ENCODE results near the gene TPD52L3.

The TPD52L3 gene

DNA sequence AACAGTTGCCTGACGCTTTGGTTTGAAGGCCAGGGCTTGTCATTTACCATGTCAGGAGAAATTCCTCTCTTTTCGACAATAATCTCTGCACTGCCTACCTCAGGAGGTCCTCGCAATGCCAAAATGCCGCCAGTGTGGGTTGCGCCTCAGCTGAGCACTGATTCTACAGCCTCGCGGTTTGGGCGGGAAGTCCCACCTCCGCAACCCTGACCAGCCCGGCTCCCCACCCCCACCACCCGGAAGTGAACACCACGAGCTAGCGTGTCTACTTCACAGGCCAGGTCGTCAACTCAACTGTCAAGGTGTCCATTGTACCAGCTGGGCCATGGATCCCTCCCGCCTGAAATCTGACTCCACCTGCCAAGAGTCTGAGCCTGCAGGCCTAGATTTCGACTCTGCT, at the start of gene TPD52L3:
Gene TPD52L3 (plus strand): TSS at position 273 of the 400 bp plus-strand sequence. CDS start 221 bp downstream, outside the sequence.
- H3K36me3 Mint-ChIP-seq (ENCODE audit: low read depth): no peaks in the 10 kb centered on the region
- DNase-seq (ENCODE audit: low spot score): no peak
- no peaks in the 10 kb centered on the region for H3K4me1 Mint-ChIP-seq (ENCODE audit: low read depth)
- peaks cover 3% of the 10 kb centered on the region for H3K9me3 Mint-ChIP-seq
- no peak within 1 kb of the TSS for H3K27ac Mint-ChIP-seq
- H3K4me3 Mint-ChIP-seq: no peak within 1 kb of the TSS
- H3K27me3 Mint-ChIP-seq (ENCODE audit: low read depth): peaks cover 6% of the 10 kb centered on the region

DNA sequence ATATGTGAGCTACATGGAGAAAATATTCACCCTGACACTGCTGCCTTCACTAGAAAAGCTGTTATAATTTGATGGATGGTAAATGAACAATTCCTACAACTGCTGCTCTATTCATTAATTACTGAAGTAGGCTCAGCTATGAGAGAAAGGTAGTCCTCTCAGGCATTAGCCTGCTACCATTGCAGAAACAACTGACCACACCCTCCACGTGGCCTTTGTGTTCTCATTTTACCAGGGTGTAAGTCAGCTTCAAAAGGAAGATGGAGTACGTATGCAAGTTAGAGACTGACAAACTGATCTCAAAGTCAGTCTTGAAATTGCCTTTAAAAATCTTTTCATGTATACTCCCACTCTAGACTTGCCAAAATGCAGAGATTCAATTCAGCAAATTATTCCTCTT, 26.3 kb upstream of the TPD52L3 start:
- no peaks in the 10 kb centered on the region for H3K4me1 Mint-ChIP-seq (ENCODE audit: low read depth)
- H3K27ac Mint-ChIP-seq: no peak overlapping the region
- H3K4me3 Mint-ChIP-seq: no peak overlapping the region
- peaks cover 11% of the 10 kb centered on the region for H3K27me3 Mint-ChIP-seq (ENCODE audit: low read depth)
- DNase-seq (ENCODE audit: low spot score): no peak
- H3K36me3 Mint-ChIP-seq (ENCODE audit: low read depth): no peaks in the 10 kb centered on the region
- no peaks in the 10 kb centered on the region for H3K9me3 Mint-ChIP-seq

DNA sequence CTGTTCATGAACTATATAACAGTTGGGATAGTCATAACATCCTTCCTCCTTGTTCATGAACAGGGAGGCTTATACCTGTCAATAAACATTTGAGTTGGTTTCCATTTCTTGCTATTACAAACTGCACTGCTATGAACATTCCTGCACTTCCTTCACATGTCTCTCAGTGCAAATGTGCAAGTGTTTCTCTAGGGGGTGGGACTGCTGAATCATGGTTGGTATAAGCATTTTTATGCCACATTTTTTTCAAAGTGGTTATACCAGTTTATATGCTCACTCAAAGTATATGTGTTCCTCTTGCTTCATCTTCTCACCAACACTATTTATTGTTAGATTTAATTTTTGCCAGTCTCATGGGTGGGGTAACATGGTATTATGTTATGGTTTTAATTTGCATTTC, 25.8 kb upstream of the TPD52L3 start:
- Mint-ChIP-seq H3K27ac (no peak overlapping the region), H3K36me3 (ENCODE audit: low read depth) (no peaks in the 10 kb centered on the region), H3K9me3 (no peaks in the 10 kb centered on the region), H3K27me3 (ENCODE audit: low read depth) (peaks cover 12% of the 10 kb centered on the region), H3K4me1 (ENCODE audit: low read depth) (no peaks in the 10 kb centered on the region), H3K4me3 (no peak overlapping the region)
- DNase-seq (ENCODE audit: low spot score): no peak

DNA sequence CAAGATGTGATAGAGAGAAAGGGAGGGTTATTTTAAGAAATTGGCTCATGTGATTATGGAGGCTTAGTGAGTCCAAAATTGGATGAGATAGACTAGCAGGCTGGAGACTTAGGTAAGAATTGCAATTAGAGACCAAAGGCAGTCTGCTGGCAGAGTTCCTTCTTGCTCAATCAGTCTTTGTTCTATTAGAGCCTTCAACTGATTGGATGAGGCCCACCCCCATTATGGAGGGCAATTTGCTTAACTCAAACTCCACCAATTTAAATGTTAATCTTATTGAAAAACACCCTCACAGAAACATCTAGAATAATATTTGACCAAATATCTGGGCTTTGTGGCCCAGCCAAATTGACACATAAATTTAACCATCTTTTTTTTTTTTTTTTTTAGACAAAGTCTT, 23.9 kb upstream of the TPD52L3 start:
- Mint-ChIP-seq H3K27ac (no peak overlapping the region), H3K4me1 (ENCODE audit: low read depth) (no peaks in the 10 kb centered on the region), H3K36me3 (ENCODE audit: low read depth) (no peaks in the 10 kb centered on the region), H3K4me3 (no peak overlapping the region), H3K9me3 (no peaks in the 10 kb centered on the region), H3K27me3 (ENCODE audit: low read depth) (peaks cover 16% of the 10 kb centered on the region)
- no peak for DNase-seq (ENCODE audit: low spot score)

DNA sequence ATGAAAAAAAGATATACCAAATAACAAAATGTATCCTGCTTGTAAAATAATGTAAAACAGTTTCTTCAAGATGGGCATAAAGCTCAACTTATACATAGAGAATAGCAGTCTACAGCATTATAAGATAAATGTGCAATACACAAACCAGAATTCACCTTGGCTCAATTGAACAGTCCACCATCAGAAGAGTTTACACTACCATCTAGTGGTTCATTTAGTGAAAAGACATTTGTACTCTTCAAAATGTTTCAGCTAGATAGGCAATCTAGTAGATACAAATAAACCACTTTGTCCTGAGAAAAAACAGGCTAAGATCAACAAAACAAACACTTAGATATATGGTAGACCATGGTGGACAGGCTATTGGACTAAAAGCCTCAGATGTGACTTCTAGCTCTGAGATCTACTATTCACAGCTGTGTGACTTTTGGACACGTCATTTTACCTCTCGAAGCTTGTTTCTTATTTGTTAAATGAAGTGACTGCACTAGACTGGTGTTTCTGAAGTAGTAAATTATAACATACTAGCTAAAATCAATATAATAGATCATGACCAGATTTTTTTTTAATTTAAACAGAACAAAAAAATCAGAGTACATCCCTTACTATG, 22.1 kb upstream of the TPD52L3 start:
- peaks cover 13% of the 10 kb centered on the region for H3K27me3 Mint-ChIP-seq (ENCODE audit: low read depth)

DNA sequence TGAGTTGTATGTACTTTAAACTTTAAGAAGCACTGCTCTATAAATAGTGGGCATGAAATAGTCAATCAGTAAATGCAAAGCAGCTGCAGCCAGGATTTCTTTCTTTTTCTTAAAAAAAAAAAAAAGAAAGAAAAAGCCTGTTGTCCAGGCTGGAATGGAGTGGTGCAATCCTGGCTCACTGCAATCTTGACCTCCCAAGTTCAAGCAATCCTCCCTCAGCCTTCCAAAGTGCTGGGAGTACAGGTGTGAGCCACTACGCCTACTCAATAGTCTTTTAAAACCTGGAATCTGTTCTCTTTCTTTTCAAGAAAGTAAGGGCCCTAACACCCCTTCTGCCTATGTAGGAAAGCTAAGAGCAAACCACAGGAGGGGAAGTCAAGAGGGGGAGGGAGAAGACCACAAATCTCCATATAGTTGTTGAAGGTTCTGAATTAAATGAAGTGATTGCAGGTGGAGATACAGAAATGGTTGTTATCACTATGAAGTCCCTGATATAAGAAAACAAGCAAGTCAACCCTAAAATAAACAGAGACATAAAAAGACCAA, 20.6 kb upstream of the TPD52L3 start:
- Mint-ChIP-seq H3K27ac (no peak overlapping the region), H3K9me3 (no peaks in the 10 kb centered on the region), H3K4me1 (ENCODE audit: low read depth) (no peaks in the 10 kb centered on the region), H3K4me3 (no peak overlapping the region), H3K36me3 (ENCODE audit: low read depth) (no peaks in the 10 kb centered on the region), H3K27me3 (ENCODE audit: low read depth) (peaks cover 13% of the 10 kb centered on the region)
- no peak for DNase-seq (ENCODE audit: low spot score)

More for the DNA sequence above, 22.1 kb upstream of the TPD52L3 start:
- no peaks in the 10 kb centered on the region for H3K4me1 Mint-ChIP-seq (ENCODE audit: low read depth)
- H3K9me3 Mint-ChIP-seq: no peaks in the 10 kb centered on the region
- DNase-seq (ENCODE audit: low spot score): no peak
- H3K27ac Mint-ChIP-seq: no peak overlapping the region
- H3K4me3 Mint-ChIP-seq: no peak overlapping the region
- H3K36me3 Mint-ChIP-seq (ENCODE audit: low read depth): no peaks in the 10 kb centered on the region

DNA sequence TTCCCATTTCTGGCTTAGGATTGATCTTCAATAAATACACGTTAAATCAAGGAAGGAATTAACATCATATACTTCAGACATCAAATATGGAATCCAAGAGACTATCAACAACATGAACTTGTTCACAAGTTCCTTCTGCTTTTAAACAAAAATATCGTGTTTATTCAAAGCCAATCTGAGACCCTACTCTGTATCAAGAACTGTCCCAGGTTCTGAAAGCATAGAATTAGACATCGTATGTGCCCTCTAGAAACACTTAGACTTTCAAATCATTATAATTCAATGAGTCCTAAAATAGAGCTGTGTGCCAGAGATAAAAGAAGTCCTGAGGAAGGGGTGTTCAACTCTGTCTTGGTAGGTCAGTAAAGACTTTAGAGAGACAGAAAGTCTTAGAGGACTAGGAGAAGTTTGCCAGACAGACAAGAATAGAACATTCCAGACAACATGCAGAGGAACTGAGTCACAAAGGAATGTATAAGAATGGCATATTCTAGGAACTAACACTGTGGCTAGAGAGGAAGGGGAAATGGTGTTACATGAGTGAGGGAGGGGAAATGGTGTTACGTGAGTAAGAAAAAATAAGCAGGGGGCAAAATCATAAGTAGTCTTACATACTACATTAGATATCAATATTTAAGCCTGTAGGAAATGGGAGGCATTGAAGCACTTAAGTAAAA, 2.9 kb downstream of the TPD52L3 start:
- Mint-ChIP-seq H3K27me3 (ENCODE audit: low read depth) (peaks cover 8% of the 10 kb centered on the region), H3K9me3 (peaks cover 9% of the 10 kb centered on the region), H3K36me3 (ENCODE audit: low read depth) (no peaks in the 10 kb centered on the region), H3K4me1 (ENCODE audit: low read depth) (no peaks in the 10 kb centered on the region), H3K4me3 (no peak overlapping the region), H3K27ac (no peak overlapping the region)
- DNase-seq (ENCODE audit: low spot score): no peak

DNA sequence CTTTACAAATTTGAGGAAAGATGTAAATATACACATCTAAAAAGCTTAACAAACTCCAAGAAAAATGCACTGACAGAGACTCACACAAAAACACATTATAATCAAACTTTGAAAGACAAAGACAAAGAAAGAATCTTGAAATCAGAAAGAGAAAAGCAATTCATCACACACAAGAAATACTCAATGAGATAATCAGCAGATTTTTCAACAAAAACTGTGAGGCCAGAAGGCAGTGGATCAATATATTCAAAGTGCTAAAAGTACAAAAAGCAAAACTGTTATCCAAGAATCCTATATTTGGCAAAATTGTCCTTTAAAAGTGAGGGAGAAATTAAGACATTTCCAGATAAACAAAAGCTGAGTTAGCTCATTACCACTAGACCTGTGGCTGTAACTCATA, 6.1 kb downstream of the TPD52L3 start:
- DNase-seq (ENCODE audit: low spot score): no peak
- H3K9me3 Mint-ChIP-seq: peaks cover 9% of the 10 kb centered on the region
- no peak overlapping the region for H3K4me3 Mint-ChIP-seq
- H3K27me3 Mint-ChIP-seq (ENCODE audit: low read depth): peaks cover 26% of the 10 kb centered on the region
- H3K4me1 Mint-ChIP-seq (ENCODE audit: low read depth): no peaks in the 10 kb centered on the region
- no peaks in the 10 kb centered on the region for H3K36me3 Mint-ChIP-seq (ENCODE audit: low read depth)
- H3K27ac Mint-ChIP-seq: no peak overlapping the region

DNA sequence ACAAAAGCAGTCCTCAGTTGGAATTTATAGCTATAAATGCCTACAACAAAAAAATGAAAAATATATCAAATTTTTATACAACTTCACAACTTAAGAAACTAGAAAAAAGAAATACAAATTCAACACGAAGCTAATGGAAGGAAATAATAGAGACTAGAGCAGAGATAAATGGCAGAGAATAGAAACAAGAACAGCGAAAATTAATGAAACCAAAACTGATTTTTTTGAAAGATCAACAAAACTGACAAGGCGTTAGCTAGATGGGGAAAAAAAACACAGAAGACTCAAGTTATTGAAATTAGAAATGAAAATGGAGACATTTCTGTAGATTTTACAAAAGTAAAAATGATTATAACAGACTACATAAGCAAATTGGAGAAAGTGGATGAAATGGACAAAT, 20.6 kb downstream of the TPD52L3 start:
- H3K9me3 Mint-ChIP-seq: no peaks in the 10 kb centered on the region
- peaks cover 3% of the 10 kb centered on the region for H3K4me1 Mint-ChIP-seq (ENCODE audit: low read depth)
- no peak overlapping the region for H3K4me3 Mint-ChIP-seq
- DNase-seq (ENCODE audit: low spot score): no peak
- no peaks in the 10 kb centered on the region for H3K36me3 Mint-ChIP-seq (ENCODE audit: low read depth)
- H3K27me3 Mint-ChIP-seq (ENCODE audit: low read depth): peaks cover 40% of the 10 kb centered on the region
- H3K27ac Mint-ChIP-seq: no peak overlapping the region

DNA sequence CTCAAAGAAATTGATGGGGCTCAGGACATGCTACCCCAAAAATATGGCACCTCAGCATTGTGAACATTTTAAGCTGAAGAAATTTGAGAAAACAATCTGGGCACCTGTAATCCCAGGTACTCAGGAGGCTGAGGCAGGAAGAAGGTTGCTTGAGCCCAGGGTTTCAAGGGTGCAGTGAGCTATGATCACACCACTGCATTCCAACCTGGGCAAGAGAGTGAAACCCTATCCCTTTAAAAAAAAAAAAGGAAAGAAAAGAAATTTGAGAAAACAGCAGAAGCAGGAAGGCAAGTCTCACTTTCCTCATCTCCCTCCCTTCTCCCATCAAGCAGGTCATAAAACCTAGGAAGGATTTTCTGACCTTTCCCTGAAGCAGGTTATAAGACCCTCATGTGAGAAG, 23.6 kb downstream of the TPD52L3 start:
- Mint-ChIP-seq H3K27ac (no peak overlapping the region), H3K36me3 (ENCODE audit: low read depth) (no peaks in the 10 kb centered on the region), H3K4me1 (ENCODE audit: low read depth) (peaks cover 15% of the 10 kb centered on the region)

DNA sequence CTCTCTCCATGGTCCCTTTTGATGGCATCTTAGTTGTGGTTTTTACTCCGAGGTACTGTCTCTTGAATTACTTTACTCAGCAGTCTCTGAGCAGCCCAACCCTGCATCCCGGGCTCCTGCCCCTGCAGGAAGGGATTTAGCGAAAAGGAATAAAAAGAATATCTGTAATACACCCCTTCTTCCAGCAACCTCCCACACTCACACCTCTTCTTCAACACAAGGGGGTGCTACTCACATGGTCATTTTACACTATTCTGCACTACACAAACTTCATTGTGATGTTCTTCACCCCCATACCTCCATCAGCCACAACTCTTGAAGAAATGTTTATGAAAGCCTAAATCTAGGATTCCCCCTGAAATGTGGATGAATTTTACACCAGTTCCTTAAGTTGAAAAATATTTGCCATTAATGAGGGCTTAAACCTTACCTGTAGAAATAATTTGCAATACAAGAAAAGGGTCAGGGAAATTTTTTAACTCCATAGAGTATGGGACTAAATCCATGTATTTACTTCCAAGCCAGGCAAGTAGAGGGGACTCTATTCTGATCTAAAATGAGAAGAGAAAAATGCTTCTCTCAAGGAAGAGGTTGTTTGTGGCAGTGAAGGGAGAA, 26.0 kb downstream of the TPD52L3 start:
- H3K4me1 Mint-ChIP-seq (ENCODE audit: low read depth): peaks cover 12% of the 10 kb centered on the region
- H3K27me3 Mint-ChIP-seq (ENCODE audit: low read depth): peaks cover 18% of the 10 kb centered on the region
- H3K4me3 Mint-ChIP-seq: no peak overlapping the region
- peak; percentile 30 for DNase-seq (ENCODE audit: low spot score)
- no peaks in the 10 kb centered on the region for H3K9me3 Mint-ChIP-seq
- H3K36me3 Mint-ChIP-seq (ENCODE audit: low read depth): no peaks in the 10 kb centered on the region
- no peak overlapping the region for H3K27ac Mint-ChIP-seq

More for the DNA sequence above, 23.6 kb downstream of the TPD52L3 start:
- Mint-ChIP-seq H3K27me3 (ENCODE audit: low read depth) (peaks cover 29% of the 10 kb centered on the region), H3K4me3 (no peak overlapping the region), H3K9me3 (no peaks in the 10 kb centered on the region)
- no peak for DNase-seq (ENCODE audit: low spot score)

DNA sequence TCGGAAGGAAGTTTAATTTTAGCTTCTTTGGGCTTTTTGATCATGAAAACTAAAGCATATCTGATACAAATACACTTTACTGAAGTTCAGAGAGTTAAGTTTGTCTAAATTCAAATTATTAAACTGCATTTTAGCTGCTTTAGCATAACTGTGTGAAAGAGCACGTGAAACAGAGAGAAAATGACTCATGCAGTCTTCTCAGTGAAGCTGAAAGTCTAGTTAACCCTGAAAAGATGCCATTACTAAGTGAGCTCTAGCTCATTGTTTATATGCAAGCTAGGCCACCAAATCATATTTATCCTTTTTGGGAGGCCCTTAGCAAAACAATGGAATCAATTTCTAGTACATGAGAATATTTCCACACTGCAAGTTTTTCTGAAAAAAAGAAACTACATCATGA, 27.6 kb downstream of the TPD52L3 start:
- Mint-ChIP-seq H3K36me3 (ENCODE audit: low read depth) (no peaks in the 10 kb centered on the region), H3K27ac (peak overlapping the region; percentile 1), H3K4me3 (no peak overlapping the region), H3K4me1 (ENCODE audit: low read depth) (peaks cover 12% of the 10 kb centered on the region), H3K27me3 (ENCODE audit: low read depth) (peaks cover 13% of the 10 kb centered on the region), H3K9me3 (no peaks in the 10 kb centered on the region)
- no peak for DNase-seq (ENCODE audit: low spot score)

DNA sequence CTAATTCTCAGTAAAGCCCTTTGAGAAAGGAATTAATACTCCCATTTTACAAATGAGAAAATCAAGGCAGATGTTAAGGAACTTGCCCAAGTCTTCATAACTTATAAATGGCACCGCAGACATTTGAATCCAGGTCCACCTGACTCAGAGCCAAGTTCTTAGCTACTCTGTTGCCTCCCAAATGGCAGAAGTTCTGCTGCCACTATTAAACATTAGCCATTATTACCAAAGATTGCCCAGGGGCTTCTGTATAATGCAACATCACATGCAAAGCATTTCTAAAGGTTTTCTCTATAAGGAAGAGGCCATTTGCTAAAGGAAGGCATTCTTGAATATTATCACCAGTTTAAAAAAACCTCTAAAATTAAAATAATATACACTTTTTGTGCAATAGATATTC, 28.3 kb downstream of the TPD52L3 start:
- peaks cover 10% of the 10 kb centered on the region for H3K27me3 Mint-ChIP-seq (ENCODE audit: low read depth)
- H3K36me3 Mint-ChIP-seq (ENCODE audit: low read depth): no peaks in the 10 kb centered on the region
- peaks cover 12% of the 10 kb centered on the region for H3K4me1 Mint-ChIP-seq (ENCODE audit: low read depth)
- H3K9me3 Mint-ChIP-seq: no peaks in the 10 kb centered on the region
- no peak overlapping the region for H3K4me3 Mint-ChIP-seq
- H3K27ac Mint-ChIP-seq: no peak overlapping the region
- DNase-seq (ENCODE audit: low spot score): no peak

DNA sequence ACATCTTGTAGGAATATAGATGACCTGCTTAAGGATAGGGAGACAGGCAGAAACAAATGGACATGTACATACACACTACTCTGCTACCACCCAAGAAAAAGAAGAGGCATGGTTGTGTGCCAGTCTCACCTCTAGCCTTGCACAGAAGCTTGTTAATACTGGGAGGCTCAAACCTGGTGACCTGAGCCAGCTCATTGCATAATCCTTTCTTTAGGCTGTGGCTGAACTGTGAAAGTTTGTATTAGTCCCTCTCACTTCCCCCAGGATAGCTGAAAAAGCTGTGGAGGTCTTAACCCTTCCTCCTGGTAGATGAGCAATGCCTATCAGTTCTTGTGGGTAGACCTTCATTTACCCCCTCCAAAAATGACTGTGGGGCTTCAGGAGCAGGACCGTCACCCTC, 28.7 kb downstream of the TPD52L3 start:
- Mint-ChIP-seq H3K27ac (no peak overlapping the region), H3K4me1 (ENCODE audit: low read depth) (peaks cover 12% of the 10 kb centered on the region), H3K4me3 (no peak overlapping the region), H3K36me3 (ENCODE audit: low read depth) (no peaks in the 10 kb centered on the region), H3K27me3 (ENCODE audit: low read depth) (peaks cover 8% of the 10 kb centered on the region), H3K9me3 (no peaks in the 10 kb centered on the region)
- no peak for DNase-seq (ENCODE audit: low spot score)

Measured in T-helper 2 cell treated with Interferon-gamma antibody and Interleukin-4, amounts not matched to agents 5 μg/mL and 100 μg/mL, for 36 hours (primary cell).